ENCODE data around the gene SMG1. TPM values are rescaled to one million over a fixed set of nuclear protein-coding genes. Genes with fewer than 3 reads are reported as not detected.
"Not testable (repeated sequence)": the region's sequence is repeated elsewhere in the genome, so short reads cannot be mapped to it uniquely, and the experiment has no call there.

SMG1 gene
- total and polyA plus RNA-seq, 2 of the 13 experiments (the other 11 are each of a cell fraction or from before 2014, with no cell fraction given), result 48.7 to 53.7 TPM

DNA sequence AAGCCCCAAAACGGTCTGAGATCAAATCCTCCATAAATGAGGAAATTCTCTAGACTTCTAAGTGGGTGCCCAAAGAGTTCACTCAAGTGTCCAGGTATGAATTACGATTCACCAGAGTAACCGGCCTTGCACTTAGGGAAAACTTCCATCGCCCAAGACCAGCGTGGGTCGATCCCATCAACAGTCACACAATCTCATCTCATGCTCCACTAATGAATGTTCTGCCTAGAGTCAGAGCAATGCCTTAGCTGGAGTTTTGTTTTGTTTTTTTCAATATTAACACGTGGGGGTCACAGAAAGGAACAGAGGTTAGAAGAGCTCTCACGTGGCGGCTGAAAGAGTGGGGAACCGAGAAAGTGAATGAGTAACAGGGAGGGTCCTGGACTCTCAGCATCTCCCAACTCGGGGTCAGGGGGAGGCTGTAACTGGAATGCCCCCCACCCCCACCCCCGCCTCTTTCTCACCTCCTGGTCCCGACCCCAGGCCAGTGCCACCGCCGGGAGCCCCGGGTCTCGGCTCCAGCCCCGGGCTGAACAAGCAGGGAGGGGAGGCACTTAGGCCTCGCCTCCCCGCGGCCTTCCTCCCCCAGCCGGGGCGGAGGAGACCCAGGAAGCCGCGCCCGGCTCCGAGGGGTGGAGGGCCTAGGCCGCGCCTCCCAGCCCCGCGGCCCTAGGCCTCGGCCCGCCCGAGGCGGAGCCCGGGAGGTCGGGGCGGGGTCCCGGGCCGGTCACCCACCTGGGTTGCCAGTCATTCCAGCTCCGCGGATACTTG is 808 bp downstream of the SMG1 start:
- Histone ChIP-seq H4K20me1 (ENCODE audit: insufficient read depth, low read length) (peaks cover 41% of the 10 kb centered on the region), H3K4me3 (replicated peaks in 1 of 3; ENCODE audit: insufficient read depth in 1 of 3, low read depth in 2 of 3, low read length in 3 of 3) (peak overlapping the region; percentile 80 to 96 (median 83)), H3K79me2 (ENCODE audit: insufficient read depth, low read length) (peaks cover 51% of the 10 kb centered on the region), H3K4me2 (ENCODE audit: low read depth, low read length) (peak overlapping the region; percentile 93), H3K4me1 (ENCODE audit: insufficient read depth, low read length) (peaks cover 67% of the 10 kb centered on the region), H3K9ac (ENCODE audit: insufficient read depth, low read depth, low read length) (peak overlapping the region; percentile 83), H3K27ac (ENCODE audit: extremely low read length, insufficient read depth, low read length) (peak overlapping the region; percentile 90)
- BruUV-seq (replicated peaks); H3K9me3 ChIP-seq (ENCODE audit: low read length); CTCF ChIA-PET (ENCODE audit: low intra/inter-chr PET ratio, low total read pairs); H3K36me3 ChIP-seq (replicated peaks in 1 of 2; ENCODE audit: control insufficient read depth in 1 of 2, insufficient read depth in 2 of 2, low read length in 2 of 2); in situ Hi-C loops (cut with HindIII; ENCODE audit: extremely low pct_ligation_motif_present, low pct_unique_long_range_greater_than_20kb); H3K27me3 ChIP-seq (ENCODE audit: control insufficient read depth in 1 of 2, insufficient read depth in 2 of 2, low read length in 2 of 2); H2AFZ ChIP-seq (ENCODE audit: low read length); FAIRE-seq; intact Hi-C loops (cut with micrococcal nuclease; ENCODE audit: unreplicated experiment): not testable (repeated sequence)
- POLR2A ChIA-PET, result interaction anchor here (1.0 to 3.5 kb wide), 9 partner anchors 10 to 142 kb away, joined by 3 to 23 read pairs (median 5); partner anchors contain the start of genes ARL6IP1, COQ7, RPS15A and TMC7
- peak; percentile 81 for ATAC-seq
- WGBS (ENCODE audit: low lambda C conversion rate), result under 1% methylated on average over 18 of the region's 42 CpGs
- DNase-seq (ENCODE audit: low spot score), result peak; percentile 55
- TF ChIP-seq ZNF879 (CRISPR knock-in tag; IDR thresholded peaks at IDR 0.05) (peak; percentile 23; the same call in 1 of the 2 replicates), NRL (CRISPR knock-in tag; IDR thresholded peaks at IDR 0.05; ENCODE audit: borderline replicate concordance) (0 out of 2 replicates have a peak, but pooled peaks have one; percentile 29), TGIF2 (CRISPR knock-in tag; IDR thresholded peaks at IDR 0.05) (0 out of 2 replicates have a peak, but pooled peaks have one; percentile 35), ZBTB1 (CRISPR knock-in tag; IDR thresholded peaks at IDR 0.05; ENCODE audit: borderline replicate concordance) (peak; percentile 79; the same call in 1 of the 2 replicates), GATAD2A (CRISPR knock-in tag; IDR thresholded peaks at IDR 0.05) (0 out of 2 replicates have a peak, but pooled peaks have one; percentile 13), SRSF1 (optimal IDR thresholded peaks at IDR 0.05; ENCODE audit: low read depth, low read length) (peak; percentile 0)
- TF ChIP-seq, protein P1, sequence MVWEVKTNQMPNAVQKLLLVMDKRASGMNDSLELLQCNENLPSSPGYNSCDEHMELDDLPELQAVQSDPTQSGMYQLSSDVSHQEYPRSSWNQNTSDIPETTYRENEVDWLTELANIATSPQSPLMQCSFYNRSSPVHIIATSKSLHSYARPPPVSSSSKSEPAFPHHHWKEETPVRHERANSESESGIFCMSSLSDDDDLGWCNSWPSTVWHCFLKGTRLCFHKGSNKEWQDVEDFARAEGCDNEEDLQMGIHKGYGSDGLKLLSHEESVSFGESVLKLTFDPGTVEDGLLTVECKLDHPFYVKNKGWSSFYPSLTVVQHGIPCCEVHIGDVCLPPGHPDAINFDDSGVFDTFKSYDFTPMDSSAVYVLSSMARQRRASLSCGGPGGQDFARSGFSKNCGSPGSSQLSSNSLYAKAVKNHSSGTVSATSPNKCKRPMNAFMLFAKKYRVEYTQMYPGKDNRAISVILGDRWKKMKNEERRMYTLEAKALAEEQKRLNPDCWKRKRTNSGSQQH (CRISPR knock-in tag; IDR thresholded peaks at IDR 0.05; ENCODE audit: low read depth), result 0 out of 2 replicates have a peak, but pooled peaks have one; percentile 20
- TF ChIP-seq, protein P2, sequence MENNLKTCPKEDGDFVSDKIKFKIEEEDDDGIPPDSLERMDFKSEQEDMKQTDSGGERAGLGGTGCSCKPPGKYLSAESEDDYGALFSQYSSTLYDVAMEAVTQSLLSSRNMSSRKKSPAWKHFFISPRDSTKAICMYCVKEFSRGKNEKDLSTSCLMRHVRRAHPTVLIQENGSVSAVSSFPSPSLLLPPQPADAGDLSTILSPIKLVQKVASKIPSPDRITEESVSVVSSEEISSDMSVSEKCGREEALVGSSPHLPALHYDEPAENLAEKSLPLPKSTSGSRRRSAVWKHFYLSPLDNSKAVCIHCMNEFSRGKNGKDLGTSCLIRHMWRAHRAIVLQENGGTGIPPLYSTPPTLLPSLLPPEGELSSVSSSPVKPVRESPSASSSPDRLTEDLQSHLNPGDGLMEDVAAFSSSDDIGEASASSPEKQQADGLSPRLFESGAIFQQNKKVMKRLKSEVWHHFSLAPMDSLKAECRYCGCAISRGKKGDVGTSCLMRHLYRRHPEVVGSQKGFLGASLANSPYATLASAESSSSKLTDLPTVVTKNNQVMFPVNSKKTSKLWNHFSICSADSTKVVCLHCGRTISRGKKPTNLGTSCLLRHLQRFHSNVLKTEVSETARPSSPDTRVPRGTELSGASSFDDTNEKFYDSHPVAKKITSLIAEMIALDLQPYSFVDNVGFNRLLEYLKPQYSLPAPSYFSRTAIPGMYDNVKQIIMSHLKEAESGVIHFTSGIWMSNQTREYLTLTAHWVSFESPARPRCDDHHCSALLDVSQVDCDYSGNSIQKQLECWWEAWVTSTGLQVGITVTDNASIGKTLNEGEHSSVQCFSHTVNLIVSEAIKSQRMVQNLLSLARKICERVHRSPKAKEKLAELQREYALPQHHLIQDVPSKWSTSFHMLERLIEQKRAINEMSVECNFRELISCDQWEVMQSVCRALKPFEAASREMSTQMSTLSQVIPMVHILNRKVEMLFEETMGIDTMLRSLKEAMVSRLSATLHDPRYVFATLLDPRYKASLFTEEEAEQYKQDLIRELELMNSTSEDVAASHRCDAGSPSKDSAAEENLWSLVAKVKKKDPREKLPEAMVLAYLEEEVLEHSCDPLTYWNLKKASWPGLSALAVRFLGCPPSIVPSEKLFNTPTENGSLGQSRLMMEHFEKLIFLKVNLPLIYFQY (CRISPR knock-in tag; IDR thresholded peaks at IDR 0.05; ENCODE audit: borderline replicate concordance), result peak; percentile 32; the same call in 1 of the 2 replicates
- TF ChIP-seq, protein P3, sequence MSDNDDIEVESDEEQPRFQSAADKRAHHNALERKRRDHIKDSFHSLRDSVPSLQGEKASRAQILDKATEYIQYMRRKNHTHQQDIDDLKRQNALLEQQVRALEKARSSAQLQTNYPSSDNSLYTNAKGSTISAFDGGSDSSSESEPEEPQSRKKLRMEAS (IDR thresholded peaks at IDR 0.05), result 0 out of 2 replicates have a peak, but pooled peaks have one; percentile 21
- TF ChIP-seq, protein P4, sequence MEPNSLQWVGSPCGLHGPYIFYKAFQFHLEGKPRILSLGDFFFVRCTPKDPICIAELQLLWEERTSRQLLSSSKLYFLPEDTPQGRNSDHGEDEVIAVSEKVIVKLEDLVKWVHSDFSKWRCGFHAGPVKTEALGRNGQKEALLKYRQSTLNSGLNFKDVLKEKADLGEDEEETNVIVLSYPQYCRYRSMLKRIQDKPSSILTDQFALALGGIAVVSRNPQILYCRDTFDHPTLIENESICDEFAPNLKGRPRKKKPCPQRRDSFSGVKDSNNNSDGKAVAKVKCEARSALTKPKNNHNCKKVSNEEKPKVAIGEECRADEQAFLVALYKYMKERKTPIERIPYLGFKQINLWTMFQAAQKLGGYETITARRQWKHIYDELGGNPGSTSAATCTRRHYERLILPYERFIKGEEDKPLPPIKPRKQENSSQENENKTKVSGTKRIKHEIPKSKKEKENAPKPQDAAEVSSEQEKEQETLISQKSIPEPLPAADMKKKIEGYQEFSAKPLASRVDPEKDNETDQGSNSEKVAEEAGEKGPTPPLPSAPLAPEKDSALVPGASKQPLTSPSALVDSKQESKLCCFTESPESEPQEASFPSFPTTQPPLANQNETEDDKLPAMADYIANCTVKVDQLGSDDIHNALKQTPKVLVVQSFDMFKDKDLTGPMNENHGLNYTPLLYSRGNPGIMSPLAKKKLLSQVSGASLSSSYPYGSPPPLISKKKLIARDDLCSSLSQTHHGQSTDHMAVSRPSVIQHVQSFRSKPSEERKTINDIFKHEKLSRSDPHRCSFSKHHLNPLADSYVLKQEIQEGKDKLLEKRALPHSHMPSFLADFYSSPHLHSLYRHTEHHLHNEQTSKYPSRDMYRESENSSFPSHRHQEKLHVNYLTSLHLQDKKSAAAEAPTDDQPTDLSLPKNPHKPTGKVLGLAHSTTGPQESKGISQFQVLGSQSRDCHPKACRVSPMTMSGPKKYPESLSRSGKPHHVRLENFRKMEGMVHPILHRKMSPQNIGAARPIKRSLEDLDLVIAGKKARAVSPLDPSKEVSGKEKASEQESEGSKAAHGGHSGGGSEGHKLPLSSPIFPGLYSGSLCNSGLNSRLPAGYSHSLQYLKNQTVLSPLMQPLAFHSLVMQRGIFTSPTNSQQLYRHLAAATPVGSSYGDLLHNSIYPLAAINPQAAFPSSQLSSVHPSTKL (CRISPR knock-in tag; IDR thresholded peaks at IDR 0.05), result peak; percentile 15; the same call in 1 of the 2 replicates
- TF ChIP-seq, protein P5, sequence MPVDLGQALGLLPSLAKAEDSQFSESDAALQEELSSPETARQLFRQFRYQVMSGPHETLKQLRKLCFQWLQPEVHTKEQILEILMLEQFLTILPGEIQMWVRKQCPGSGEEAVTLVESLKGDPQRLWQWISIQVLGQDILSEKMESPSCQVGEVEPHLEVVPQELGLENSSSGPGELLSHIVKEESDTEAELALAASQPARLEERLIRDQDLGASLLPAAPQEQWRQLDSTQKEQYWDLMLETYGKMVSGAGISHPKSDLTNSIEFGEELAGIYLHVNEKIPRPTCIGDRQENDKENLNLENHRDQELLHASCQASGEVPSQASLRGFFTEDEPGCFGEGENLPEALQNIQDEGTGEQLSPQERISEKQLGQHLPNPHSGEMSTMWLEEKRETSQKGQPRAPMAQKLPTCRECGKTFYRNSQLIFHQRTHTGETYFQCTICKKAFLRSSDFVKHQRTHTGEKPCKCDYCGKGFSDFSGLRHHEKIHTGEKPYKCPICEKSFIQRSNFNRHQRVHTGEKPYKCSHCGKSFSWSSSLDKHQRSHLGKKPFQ (CRISPR knock-in tag; IDR thresholded peaks at IDR 0.05; ENCODE audit: insufficient replicate concordance), result peak; percentile 27
